Stomach (tissue), 4 donors: Measurements from ENCODE around the gene SLC35E4.

Source experiments
- POLR2A ChIP-seq, 4 donors: fragments of 450-650 bp; IDR thresholded peaks; one replicate each; pipeline ENCODE4 v1.6.1; 2016; ENCODE audit warnings: antibody characterized with exemption in 4 of 4, control low read depth in 2 of 4, mild to moderate bottlenecking in 1 of 4, moderate library complexity in 1 of 4
- TF ChIP-seq, protein P1 (sequence below), 7 experiments: fragments of 450-650 bp in 4 of 7; fragments of 200-600 bp in 3 of 7; sonication (generic) in 3 of 7; IDR thresholded peaks; one replicate each; pipeline ENCODE4 v1.5.1; 2016 to 2019; ENCODE audit warnings: antibody characterized with exemption in 7 of 7, control low read depth in 2 of 7, mild to moderate bottlenecking in 1 of 7

DNA sequence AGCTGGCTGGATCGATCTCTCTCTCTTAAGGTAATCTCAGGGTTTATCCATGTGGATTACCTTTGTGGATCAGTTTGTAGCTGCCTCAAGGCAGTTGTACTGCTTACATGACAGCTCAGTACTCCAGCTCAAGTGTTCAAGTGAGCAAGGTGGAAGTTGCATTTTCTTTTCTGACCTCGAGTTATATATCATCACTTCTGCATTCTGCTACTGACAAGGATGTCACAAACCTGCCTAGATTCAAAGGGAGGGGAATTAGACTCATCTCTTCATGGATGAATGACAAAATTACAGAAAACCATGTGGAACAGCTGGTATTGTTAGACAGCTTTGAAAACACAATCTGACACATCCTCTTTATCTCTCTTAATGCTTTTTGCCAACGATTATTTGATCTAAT lies 34.7 kb upstream of the SLC35E4 start:
- TF ChIP-seq, protein P1, sequence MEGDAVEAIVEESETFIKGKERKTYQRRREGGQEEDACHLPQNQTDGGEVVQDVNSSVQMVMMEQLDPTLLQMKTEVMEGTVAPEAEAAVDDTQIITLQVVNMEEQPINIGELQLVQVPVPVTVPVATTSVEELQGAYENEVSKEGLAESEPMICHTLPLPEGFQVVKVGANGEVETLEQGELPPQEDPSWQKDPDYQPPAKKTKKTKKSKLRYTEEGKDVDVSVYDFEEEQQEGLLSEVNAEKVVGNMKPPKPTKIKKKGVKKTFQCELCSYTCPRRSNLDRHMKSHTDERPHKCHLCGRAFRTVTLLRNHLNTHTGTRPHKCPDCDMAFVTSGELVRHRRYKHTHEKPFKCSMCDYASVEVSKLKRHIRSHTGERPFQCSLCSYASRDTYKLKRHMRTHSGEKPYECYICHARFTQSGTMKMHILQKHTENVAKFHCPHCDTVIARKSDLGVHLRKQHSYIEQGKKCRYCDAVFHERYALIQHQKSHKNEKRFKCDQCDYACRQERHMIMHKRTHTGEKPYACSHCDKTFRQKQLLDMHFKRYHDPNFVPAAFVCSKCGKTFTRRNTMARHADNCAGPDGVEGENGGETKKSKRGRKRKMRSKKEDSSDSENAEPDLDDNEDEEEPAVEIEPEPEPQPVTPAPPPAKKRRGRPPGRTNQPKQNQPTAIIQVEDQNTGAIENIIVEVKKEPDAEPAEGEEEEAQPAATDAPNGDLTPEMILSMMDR (IDR thresholded peaks at IDR 0.05) = no peak
- TF ChIP-seq POLR2A (IDR thresholded peaks at IDR 0.05) = no peak
